ENCODE data around the gene PARP6. TPM values are rescaled to one million over a fixed set of nuclear protein-coding genes. Genes with fewer than 3 reads are reported as not detected.
"Not testable (repeated sequence)": the region's sequence is repeated elsewhere in the genome, so short reads cannot be mapped to it uniquely, and the experiment has no call there.

Gene PARP6
- total RNA-seq, 5 donors from 2014 or later (not counting 1 experiment from before 2014, with no cell fraction given), result 94.4 to 132 (median 101) TPM

DNA sequence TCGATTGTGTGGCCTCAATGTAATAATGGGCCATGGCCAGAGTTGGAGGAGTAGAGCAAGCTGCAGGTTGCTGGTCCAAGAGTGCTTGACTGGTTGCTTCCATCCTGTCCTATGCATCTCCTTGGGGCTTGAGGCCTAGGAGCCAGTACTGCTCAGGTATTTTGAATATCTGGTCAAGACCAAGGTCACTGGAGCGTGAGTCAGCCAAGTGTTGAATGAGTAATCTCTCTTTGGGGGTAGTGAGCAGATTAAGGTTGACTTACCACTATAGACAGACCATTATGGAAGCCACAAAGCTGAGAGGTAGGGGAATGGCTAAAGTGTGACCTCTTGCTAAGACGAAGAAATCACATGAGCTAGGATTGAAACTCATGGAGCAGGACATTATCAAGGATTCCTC, 9.4 kb upstream of the PARP6 start:
- H3K4me1 ChIP-seq (ENCODE audit: control insufficient read depth in 1 of 2, extremely low read depth in 1 of 2, insufficient read depth in 2 of 2, low read length in 2 of 2), result no peaks in the 10 kb centered on the region
- CTCF ChIA-PET, result no interaction called here
- no peaks in the 10 kb centered on the region for H3K9me3 ChIP-seq
- Mint-ChIP-seq H3K27me3 (no peaks in the 10 kb centered on the region), H3K27ac (no peak overlapping the region), H3K4me1 (no peaks in the 10 kb centered on the region), H3K36me3 (no peaks in the 10 kb centered on the region), H3K9me3 (no peaks in the 10 kb centered on the region), H3K4me3 (no peak overlapping the region)
- H3K36me3 ChIP-seq (ENCODE audit: control insufficient read depth in 2 of 2, extremely low read depth in 1 of 2, insufficient read depth in 1 of 2, low read length in 1 of 2), result no peaks in the 10 kb centered on the region
- H3K27me3 ChIP-seq (replicated peaks in 1 of 2; ENCODE audit: control insufficient read depth in 2 of 2, extremely low read depth in 1 of 2, insufficient read depth in 2 of 2, low read length in 1 of 2), result no peaks in the 10 kb centered on the region
- POLR2A ChIA-PET, result no interaction called here
- no peak overlapping the region for H3K4me3 ChIP-seq (ENCODE audit: control insufficient read depth in 1 of 2, extremely low read depth in 1 of 2, low read length in 1 of 2)
- ATAC-seq (replicated peaks in 1 of 4) (no peak), DNase-seq (no peak)
- 83% methylated on average over 2 of the region's 3 CpGs for WGBS (ENCODE audit: insufficient coverage)
- no peak overlapping the region for H3K27ac ChIP-seq (ENCODE audit: low read length)

DNA sequence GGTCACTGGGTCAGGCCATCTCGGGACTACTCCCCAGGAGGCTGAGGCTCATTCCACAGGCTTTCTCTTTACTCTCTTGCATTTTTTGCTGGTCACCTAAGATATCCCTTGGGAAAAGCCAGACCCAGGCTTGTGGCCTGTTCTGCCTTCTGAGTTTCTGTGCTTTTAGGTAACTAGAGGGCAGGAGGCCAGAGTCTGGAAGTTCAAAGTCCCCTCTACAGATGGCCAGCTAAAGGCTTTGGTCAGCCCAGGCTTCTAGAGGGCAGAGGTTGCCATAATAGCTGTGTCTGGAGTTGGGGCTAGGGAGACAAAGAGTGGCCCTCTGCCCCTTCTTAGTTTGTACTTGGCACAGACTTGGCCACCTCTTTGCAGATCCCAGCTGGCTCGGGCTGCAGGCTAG, 8.4 kb upstream of the PARP6 start:
- no peak overlapping the region for H3K27ac ChIP-seq (ENCODE audit: low read length)
- DNase-seq (no peak), ATAC-seq (replicated peaks in 1 of 4) (no peak)
- WGBS (ENCODE audit: insufficient coverage), result 77% methylated on average over 2 of the region's 2 CpGs
- Mint-ChIP-seq H3K4me1 (no peaks in the 10 kb centered on the region), H3K9me3 (no peaks in the 10 kb centered on the region), H3K36me3 (no peaks in the 10 kb centered on the region), H3K27me3 (no peaks in the 10 kb centered on the region), H3K4me3 (no peak overlapping the region), H3K27ac (no peak overlapping the region)
- no peak overlapping the region for H3K4me3 ChIP-seq (ENCODE audit: control insufficient read depth in 1 of 2, extremely low read depth in 1 of 2, low read length in 1 of 2)
- no peaks in the 10 kb centered on the region for H3K27me3 ChIP-seq (replicated peaks in 1 of 2; ENCODE audit: control insufficient read depth in 2 of 2, extremely low read depth in 1 of 2, insufficient read depth in 2 of 2, low read length in 1 of 2)
- H3K4me1 ChIP-seq (ENCODE audit: control insufficient read depth in 1 of 2, extremely low read depth in 1 of 2, insufficient read depth in 2 of 2, low read length in 2 of 2), result no peaks in the 10 kb centered on the region
- H3K9me3 ChIP-seq, result no peaks in the 10 kb centered on the region
- ChIA-PET CTCF (no interaction called here), POLR2A (no interaction called here)
- H3K36me3 ChIP-seq (ENCODE audit: control insufficient read depth in 2 of 2, extremely low read depth in 1 of 2, insufficient read depth in 1 of 2, low read length in 1 of 2), result no peaks in the 10 kb centered on the region

DNA sequence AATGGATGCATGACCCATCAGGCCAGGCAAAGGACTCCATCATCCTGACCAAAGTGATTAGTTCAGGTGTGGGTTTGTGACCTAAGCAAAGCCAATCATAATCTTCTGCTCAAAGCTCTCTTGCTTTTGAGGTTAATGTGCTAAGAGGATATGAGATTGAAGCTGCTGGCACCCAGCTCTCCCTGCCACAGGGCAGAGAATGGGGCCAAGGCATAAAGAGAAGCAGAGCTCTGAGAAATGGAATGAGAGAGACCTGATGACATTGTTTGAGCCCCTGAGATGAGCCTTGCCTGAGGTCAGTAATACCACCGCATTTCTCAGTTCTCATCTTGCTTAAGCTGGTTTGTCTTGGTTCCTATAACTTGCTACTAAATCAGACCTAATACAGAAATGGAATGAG, 6.4 kb upstream of the PARP6 start:
- H3K4me3 ChIP-seq (ENCODE audit: control insufficient read depth in 1 of 2, extremely low read depth in 1 of 2, low read length in 1 of 2), result no peak overlapping the region
- ATAC-seq (replicated peaks in 1 of 4), result no peak
- Mint-ChIP-seq H3K36me3 (no peaks in the 10 kb centered on the region), H3K27ac (no peak overlapping the region), H3K9me3 (no peaks in the 10 kb centered on the region), H3K27me3 (no peaks in the 10 kb centered on the region), H3K4me1 (peaks cover 5 to 10% (median 6%) of the 10 kb centered on the region in 3 donors), H3K4me3 (no peak overlapping the region)
- DNase-seq, result no peak
- H3K4me1 ChIP-seq (ENCODE audit: control insufficient read depth in 1 of 2, extremely low read depth in 1 of 2, insufficient read depth in 2 of 2, low read length in 2 of 2), result peaks cover 0 to under 1% of the 10 kb centered on the region in 2 experiments
- H3K9me3 ChIP-seq, result no peaks in the 10 kb centered on the region
- no CpG with 5 or more reads among the region's 1 CpG for WGBS (ENCODE audit: insufficient coverage)
- no peaks in the 10 kb centered on the region for H3K36me3 ChIP-seq (ENCODE audit: control insufficient read depth in 2 of 2, extremely low read depth in 1 of 2, insufficient read depth in 1 of 2, low read length in 1 of 2)
- ChIA-PET CTCF (interaction anchor here in 1 of 2 donors (0.6 kb wide), 1 partner anchor 849 kb away, joined by 3 read pairs; no protein-coding TSS in a partner anchor), POLR2A (interaction anchor here in 1 of 2 donors (0.6 kb wide), 1 partner anchor 59 kb away, joined by 6 read pairs; no protein-coding TSS in a partner anchor)
- H3K27me3 ChIP-seq (replicated peaks in 1 of 2; ENCODE audit: control insufficient read depth in 2 of 2, extremely low read depth in 1 of 2, insufficient read depth in 2 of 2, low read length in 1 of 2), result no peaks in the 10 kb centered on the region
- no peak overlapping the region for H3K27ac ChIP-seq (ENCODE audit: low read length)

- H3K4me3 ChIP-seq (ENCODE audit: control insufficient read depth in 1 of 2, extremely low read depth in 1 of 2, low read length in 1 of 2), result no peak overlapping the region
- no peaks in the 10 kb centered on the region for H3K9me3 ChIP-seq
- H3K27me3 Mint-ChIP-seq, result no peaks in the 10 kb centered on the region
- ChIA-PET POLR2A (no interaction called here), CTCF (no interaction called here)
- H3K4me1 Mint-ChIP-seq, result peaks cover 23 to 28% (median 24%) of the 10 kb centered on the region in 3 donors
- no peaks in the 10 kb centered on the region for H3K36me3 ChIP-seq (ENCODE audit: control insufficient read depth in 2 of 2, extremely low read depth in 1 of 2, insufficient read depth in 1 of 2, low read length in 1 of 2)
- H3K9me3 Mint-ChIP-seq, result no peaks in the 10 kb centered on the region
- no peaks in the 10 kb centered on the region for H3K36me3 Mint-ChIP-seq
- no peak for ATAC-seq (replicated peaks in 1 of 4)
- peaks cover 11 to 17% of the 10 kb centered on the region in 2 experiments for H3K4me1 ChIP-seq (ENCODE audit: control insufficient read depth in 1 of 2, extremely low read depth in 1 of 2, insufficient read depth in 2 of 2, low read length in 2 of 2)
- no peak overlapping the region for H3K27ac ChIP-seq (ENCODE audit: low read length)
- no peaks in the 10 kb centered on the region for H3K27me3 ChIP-seq (replicated peaks in 1 of 2; ENCODE audit: control insufficient read depth in 2 of 2, extremely low read depth in 1 of 2, insufficient read depth in 2 of 2, low read length in 1 of 2)
- no peak overlapping the region for H3K27ac Mint-ChIP-seq
- H3K4me3 Mint-ChIP-seq, result no peak overlapping the region
- DNase-seq, result no peak
Measured at GRCh38 chr15:72276326-72276700, 4.0 kb upstream of the PARP6 start.

DNA sequence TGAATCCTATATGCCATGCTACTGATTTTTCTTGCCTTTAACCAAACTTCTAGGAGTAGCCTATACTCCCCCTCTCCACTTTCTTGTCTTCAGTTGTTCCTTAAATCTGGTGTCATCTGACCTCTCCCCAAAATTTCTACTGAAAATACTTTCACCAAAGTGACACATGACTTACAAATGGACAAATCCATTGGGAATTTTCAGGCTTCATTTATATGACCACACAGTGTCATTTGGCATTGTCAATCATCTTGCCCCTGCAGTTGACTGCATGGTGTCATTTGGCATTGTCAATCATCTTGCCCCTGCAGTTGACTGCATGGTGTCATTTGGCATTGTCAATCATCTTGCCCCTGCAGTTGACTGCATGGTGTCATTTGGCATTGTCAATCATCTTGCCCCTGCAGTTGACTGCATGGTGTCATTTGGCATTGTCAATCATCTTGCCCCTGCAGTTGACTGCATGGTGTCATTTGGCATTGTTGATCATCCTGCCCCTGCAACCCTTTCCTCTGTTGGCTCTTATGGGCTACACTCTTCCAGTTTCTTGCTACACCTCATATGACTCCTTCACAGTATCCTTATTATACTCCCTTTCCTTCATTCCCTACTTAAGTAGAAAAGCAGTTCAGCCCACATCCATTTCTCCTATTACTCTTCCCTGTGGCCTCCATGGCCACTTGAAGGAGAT, 3.4 kb upstream of the PARP6 start:
- H3K27me3 Mint-ChIP-seq; H3K4me3 Mint-ChIP-seq; DNase-seq; H3K4me3 ChIP-seq (ENCODE audit: control insufficient read depth in 1 of 2, extremely low read depth in 1 of 2, low read length in 1 of 2); CTCF ChIA-PET; H3K36me3 ChIP-seq (ENCODE audit: control insufficient read depth in 2 of 2, extremely low read depth in 1 of 2, insufficient read depth in 1 of 2, low read length in 1 of 2); H3K36me3 Mint-ChIP-seq; H3K9me3 ChIP-seq; H3K27ac Mint-ChIP-seq; ATAC-seq (replicated peaks in 1 of 4); H3K27me3 ChIP-seq (replicated peaks in 1 of 2; ENCODE audit: control insufficient read depth in 2 of 2, extremely low read depth in 1 of 2, insufficient read depth in 2 of 2, low read length in 1 of 2); POLR2A ChIA-PET; H3K27ac ChIP-seq (ENCODE audit: low read length); H3K9me3 Mint-ChIP-seq: not testable (repeated sequence)
- peaks cover 15 to 17% of the 10 kb centered on the region in 2 experiments for H3K4me1 ChIP-seq (ENCODE audit: control insufficient read depth in 1 of 2, extremely low read depth in 1 of 2, insufficient read depth in 2 of 2, low read length in 2 of 2)
- H3K4me1 Mint-ChIP-seq, result peaks cover 29 to 33% (median 29%) of the 10 kb centered on the region in 3 donors

DNA sequence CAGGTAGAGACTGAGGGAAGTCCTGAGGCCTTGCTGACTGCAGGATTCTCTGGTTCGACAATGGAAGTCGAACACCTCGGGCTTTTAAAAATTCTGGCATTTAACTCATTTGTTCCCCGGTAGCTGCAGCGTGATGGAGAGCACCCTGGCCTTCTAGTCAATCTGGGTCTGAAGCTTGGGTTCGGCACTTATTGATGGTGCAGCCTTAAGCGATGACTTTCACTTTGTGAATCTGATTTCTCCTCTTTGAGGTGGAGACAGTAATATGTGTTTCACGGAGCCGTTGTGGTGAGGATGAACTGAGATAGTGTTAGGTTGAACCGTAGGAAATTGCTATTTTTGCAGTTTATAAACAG, 621 bp upstream of the PARP6 start:
- Mint-ChIP-seq H3K27me3 (no peaks in the 10 kb centered on the region), H3K27ac (peak overlapping the region; percentile 93 to 95), H3K4me1 (peaks cover 41 to 49% (median 43%) of the 10 kb centered on the region in 3 donors), H3K4me3 (peak overlapping the region; percentile 83), H3K36me3 (peaks cover 10% of the 10 kb centered on the region), H3K9me3 (no peaks in the 10 kb centered on the region)
- peak overlapping the region; percentile 39 to 50 for H3K4me3 ChIP-seq (ENCODE audit: control insufficient read depth in 1 of 2, extremely low read depth in 1 of 2, low read length in 1 of 2)
- H3K4me1 ChIP-seq (ENCODE audit: control insufficient read depth in 1 of 2, extremely low read depth in 1 of 2, insufficient read depth in 2 of 2, low read length in 2 of 2), result peaks cover 17% of the 10 kb centered on the region in 2 experiments
- peak overlapping the region; percentile 48 for H3K27ac ChIP-seq (ENCODE audit: low read length)
- ChIA-PET CTCF (interaction anchor here in 1 of 2 donors (1.9 to 2.4 kb wide), 2 partner anchors 46 to 72 kb away, joined by 5 to 18 read pairs; no protein-coding TSS in a partner anchor), POLR2A (no interaction called here)
- no peaks in the 10 kb centered on the region for H3K27me3 ChIP-seq (replicated peaks in 1 of 2; ENCODE audit: control insufficient read depth in 2 of 2, extremely low read depth in 1 of 2, insufficient read depth in 2 of 2, low read length in 1 of 2)
- no peak for DNase-seq
- no peak for ATAC-seq (replicated peaks in 1 of 4)
- peaks cover 0 to 12% of the 10 kb centered on the region in 2 donors for H3K36me3 ChIP-seq (ENCODE audit: control insufficient read depth in 2 of 2, extremely low read depth in 1 of 2, insufficient read depth in 1 of 2, low read length in 1 of 2)
- no peaks in the 10 kb centered on the region for H3K9me3 ChIP-seq
- 5% methylated on average over 4 of the region's 10 CpGs for WGBS (ENCODE audit: insufficient coverage)

Data from T-cell (primary cell).